ENCODE results near the gene ISG15.
"Not testable (repeated sequence)": the region's sequence is repeated elsewhere in the genome, so short reads cannot be mapped to it uniquely, and the experiment has no call there.

The ISG15 gene

GRCh38 chr1:995665-996633 is 17.3 kb upstream of the ISG15 start:
- no peak for DNase-seq

- no peak for DNase-seq
Measured at GRCh38 chr1:996851-997712, 16.2 kb upstream of the ISG15 start.

DNA sequence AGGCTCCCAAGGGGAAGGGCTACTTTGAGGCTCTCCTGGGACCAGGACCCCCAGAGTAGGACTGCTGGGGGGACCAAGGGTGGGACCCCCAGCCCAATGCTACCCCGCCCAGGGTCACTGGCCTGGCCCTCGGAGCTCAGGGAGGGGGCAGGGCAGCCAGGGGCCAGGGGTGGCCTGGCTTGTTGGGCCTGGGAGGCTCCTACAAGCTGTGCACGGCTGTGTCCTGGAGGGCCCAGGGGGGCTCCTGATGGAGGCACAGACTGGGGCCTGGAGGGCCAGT is 15.6 kb upstream of the ISG15 start:
- DNase-seq = no peak

DNA sequence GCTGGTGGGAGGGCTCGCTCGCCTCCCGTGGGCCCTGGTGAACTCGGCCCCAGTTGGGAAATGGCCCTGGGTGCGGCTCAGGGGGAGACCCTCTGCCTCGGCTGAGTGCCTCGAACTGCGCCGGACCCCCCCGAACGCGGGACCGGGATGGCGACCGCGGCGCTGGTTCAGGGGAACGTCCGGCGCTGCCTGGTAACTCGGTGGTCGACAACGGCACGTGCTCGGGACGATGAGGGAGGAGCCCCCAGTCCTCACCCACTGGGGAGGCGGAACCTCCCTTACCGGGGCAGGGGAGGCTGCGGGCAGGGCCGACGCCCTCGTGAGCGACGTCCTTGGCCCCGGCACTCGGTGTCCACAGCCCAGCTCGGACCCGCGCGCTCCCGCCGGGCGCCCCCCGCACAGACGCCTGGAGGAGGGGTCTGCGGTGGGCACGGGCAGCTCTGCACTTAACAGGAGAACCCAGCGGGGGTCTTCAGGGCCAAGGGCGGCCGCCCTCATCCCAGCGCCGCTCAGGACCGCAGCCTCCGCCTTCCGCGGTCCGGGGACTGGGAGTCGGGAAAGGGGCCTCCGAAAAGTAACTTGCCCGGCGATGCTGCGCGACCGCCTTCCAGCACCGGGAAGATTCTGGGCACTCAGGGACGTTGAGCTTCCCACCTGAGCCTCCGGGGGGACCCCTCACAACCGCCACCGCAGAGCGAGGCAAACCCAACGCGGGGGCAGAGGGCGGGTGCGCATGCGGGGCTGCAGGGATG is 15.1 kb upstream of the ISG15 start:
- no peak for DNase-seq

- no peak for DNase-seq
Measured at GRCh38 chr1:998745-998994, 14.6 kb upstream of the ISG15 start.

DNA sequence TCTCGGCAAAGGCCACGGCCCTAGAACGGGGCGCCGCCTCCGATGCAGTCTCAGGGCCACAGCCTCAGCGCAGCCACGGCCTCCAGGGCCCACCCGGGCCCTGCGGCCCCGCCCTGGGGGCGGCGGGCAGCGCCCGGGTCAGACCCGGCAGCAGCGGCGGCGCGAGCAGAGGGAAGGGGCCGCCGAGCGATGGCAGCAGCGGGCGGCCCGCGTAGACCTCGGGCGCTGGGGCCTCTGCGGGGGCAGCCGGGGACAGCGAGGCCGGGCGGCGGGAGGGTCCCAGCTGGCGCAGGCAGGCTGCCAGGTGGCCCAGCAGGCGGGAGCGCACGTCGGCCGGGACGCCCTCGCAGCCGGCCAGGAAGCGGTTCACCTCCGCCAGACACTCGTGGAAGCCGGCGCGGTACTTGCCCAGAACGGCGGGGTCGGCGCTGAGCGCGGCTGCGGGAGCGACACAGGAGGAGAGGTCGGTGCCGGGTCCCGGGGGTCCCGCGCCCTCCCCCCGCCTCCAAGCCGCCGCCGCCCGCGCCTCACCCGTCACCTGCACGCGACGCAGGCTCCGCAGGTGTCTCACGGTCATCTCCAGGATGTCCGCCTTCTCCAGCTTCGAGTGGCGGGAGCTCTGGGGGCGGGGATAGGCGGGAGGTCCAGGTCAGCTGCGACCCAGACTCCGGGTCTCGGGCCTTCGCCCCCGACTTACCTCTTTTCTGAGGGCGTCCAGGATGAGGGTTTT is 14.1 kb upstream of the ISG15 start:
- no peak for DNase-seq

GRCh38 chr1:999725-1000356 is 13.5 kb upstream of the ISG15 start, which contains the start of gene HES4:
Gene HES4, minus strand, starts transcription at chr1:1000097. Its CDS starts 124 bp downstream, at chr1:999973.
- DNase-seq = peak; percentile 74

DNA sequence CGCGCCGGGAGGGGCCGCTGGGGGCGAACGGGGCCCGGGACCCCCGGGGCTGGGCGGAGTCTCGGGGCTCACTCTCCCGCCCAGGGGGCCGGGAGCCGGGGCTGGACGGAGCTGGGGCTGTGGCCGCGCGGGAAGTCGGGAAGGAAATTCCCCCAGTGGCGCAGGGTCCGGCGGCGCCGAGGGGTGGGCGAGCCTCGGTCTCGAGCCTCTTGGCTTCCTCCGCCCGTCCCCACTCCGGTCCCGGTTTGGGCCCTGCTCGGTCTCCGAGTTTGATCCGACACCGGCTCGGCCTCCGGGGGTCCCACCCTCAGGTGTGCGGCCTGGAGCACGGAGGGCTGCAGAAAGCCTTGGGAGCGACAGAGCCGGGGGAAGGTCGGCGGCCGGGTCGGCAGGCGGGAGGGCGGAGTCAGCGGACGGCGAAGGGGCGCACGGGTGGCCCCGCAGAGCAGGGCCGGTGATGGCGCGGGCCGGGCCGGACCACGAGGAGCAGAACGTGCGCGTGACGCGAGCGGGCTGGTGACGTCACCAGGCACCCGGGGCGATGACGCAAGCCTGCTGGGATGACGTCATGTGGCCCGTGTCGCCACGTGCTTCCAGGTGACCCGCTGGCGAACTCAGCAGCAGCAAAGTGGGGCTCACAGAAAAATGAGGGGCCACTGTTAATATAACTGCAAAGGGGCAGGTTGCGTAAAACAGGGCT is 12.8 kb upstream of the ISG15 start:
- DNase-seq = peak; percentile 81

DNA sequence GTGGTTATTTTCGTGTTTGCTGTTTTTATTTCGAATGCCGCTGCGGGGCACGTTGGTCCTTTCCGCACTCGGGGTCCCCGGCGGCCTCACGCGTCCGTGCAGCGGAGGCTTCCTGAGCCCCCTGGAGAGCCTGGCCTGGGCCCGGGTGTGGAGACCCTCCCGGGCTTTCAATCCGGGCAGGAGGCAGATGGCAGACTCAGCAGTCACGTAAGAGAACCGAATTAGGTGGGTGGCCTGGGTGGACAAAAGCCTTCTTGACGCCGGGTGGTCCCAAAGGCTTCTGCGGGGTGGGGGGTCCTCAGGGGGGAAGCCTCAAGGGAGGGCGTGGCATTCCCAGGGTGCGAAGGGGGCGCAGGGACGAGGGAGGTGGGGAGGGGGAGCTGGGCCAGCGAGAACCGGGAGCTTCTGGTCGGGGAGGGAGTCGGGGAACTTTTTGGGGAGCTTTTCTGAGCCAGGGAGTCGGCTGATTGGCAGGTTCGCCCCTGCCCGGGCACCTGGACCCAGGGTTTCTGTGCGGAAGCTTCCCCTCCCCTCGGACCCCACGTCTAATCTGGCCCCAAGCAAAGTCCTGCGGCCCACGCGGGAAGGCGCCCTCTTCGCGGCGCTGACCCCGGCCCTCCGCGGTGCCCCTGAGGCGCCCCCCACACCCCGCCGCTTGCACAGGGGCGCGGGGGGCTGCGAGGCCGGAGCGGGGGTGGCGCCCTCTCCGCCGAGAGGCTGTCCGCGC is 12.1 kb upstream of the ISG15 start:
- no peak for DNase-seq

- DNase-seq = no peak
Measured at GRCh38 chr1:1003618-1004419, 9.5 kb upstream of the ISG15 start.

DNA sequence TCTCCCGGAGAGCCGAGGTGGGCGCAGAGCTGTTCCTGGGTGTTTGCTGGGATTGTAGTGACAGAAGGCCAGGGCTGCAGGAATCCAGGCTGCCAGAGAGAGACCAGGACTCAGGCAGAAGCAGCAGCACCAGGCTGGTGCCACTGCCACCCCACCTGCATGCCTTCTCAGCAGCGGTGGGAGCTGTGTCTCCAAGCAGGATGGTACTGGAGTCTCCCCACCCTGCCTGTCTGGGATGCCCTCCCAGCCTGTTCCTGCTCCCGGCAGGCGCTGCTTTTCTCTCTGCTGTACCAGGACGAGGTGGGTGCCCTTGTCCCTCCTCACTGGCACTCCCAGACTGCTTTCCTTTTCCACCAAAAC is 8.9 kb upstream of the ISG15 start:
- no peak for DNase-seq

DNA sequence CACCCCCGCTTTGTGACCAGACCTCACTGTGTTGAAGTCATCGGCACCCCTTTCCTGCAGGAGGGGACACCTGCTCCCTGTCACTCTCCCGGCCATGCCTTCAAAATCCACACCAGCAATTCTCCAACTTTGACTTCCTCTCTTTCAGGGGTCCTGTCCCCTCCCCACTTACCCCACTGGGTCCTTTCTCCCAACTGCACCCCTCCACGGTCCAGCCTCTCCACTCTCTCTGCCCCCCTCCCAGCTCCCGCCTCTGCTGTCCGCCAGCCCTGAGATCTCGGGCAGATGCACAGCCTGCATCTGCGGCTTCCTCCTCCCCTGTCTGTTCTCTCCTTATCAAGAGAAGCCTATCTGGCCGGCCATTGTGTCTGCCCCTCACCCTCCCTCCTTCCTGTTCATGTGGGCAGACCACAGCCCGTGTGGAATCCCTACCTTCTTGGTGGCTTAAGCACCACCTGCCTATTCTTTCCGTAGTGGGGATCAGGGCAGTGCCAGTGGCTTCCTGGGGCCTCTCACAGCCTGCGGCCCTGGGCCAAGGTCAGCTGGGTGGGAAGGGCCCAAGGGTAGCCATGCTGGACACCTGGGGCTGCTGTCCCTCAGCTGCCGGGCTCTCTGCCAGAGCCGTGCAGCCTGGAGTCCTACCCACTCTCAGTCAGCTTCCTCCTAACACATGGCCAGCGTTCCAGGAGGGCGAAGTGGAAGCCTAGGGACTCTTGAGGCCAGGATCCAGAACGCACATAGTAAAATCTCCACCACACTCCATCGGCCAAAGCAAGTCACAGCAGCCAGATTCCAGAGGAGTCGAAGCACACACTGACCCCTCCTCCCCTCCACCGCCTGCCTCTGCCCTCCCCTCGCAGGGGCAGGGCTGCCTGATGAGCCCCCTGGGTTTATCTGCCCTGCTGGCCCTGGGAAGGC is 8.3 kb upstream of the ISG15 start:
- DNase-seq = no peak

DNA sequence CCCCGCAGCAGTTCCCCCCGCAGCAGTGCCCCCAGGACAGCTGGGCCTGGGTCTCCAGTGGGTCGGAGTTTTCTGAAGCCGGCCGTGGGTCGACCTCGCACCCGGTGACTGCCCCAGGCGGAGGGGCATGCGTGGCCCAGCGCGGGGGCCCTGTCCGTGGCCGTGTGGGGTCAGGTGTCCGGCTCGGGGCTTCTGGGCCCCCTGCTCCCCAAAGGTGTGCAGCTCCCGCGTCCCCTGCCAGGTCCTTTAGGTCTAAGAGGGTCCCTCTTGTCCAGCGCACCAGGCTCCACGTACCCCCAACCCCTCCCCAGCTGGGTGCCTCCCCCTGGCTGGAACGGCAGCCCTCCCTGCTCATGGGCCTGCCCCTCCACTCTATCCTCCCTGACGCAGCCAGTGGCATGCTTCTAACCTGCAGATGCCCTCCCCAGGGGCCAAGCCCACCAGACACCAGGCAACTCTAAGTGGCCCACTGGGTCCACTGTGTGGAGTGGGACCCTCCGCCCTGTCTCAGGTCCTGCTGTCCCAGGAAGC is 7.5 kb upstream of the ISG15 start:
- DNase-seq = no peak

DNA sequence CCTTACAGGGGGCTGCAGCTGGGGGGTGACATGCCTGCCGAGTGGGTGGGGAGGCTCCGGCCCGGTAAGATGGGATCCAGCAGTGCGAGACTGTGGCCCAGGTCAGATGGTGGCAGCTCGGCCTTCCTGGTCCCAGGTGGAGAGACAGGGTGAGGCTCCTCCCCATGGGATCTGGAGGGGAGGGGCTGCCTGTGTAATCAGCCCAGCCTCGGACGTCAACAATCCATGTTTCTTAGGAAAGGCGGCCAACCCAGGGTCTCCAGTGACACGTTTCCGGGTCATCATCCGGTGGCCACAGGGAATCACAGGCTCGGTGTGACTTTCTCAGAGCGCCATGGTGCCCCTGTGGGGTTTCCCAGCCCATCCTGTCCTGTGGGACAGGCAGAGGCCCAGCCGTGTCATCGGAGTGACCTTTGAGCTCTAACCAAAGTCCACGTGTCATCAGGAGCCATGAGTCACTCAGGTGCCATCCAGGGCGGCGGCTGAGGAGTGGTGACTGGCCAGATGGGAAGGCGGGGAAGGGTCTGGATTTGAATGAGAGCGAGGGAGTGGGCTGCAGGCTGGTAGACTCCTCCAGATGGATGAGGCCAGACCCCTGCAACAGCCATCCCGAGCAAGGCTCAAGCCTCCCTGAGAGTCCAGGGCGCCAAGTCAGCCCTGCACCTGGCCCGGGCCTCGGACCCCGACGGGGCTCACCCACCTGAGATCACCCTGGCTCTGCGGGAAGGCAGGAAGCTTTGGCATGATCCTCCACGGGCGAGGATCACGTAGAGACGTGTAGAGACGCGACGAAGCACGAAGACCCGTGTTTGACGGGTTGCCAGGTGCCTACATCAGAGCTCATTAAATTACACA is 6.8 kb upstream of the ISG15 start:
- no peak for DNase-seq

DNA sequence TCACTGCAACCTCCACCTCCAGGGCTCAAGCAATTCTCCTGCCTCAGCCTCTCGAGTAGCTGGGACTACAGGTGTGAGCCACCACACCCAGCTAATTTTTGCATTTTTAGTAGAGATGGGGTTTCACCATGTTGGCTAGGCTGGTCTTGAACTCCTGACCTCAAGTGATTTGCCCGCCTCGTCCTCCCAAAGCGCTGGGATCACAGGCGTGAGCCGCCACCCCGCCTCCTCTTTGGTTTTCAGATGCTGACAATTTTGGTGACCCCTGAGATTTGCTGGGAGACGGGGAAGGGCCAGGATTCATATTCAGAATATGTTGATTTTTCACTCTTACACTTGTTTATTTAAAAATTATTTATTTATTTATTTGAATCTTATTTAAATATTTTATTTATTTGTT is 3.2 kb upstream of the ISG15 start:
- DNase-seq = not testable (repeated sequence)

- no peak for DNase-seq
Measured at GRCh38 chr1:1011396-1011949, 1.8 kb upstream of the ISG15 start.

DNA sequence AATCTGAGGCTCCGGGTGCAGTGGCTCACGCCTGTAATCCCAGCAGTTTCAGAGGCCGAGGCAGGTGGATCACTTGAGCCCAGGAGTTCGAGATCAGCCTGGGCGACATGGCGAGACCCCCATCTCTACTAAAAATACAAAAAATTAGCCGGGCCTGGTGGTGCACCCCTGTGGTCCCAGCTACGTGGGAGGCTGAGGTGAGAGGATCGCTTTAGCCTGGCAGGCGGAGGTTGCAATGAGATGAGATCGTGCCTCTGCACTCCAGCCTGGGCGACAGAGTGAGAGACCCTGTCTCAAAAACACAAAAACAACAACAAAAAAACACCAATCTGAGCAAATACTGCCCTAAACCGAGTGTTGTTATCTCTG is 577 bp upstream of the ISG15 start:
- not testable (repeated sequence) for DNase-seq

Data from stimulated activated CD8-positive, alpha-beta memory T cell treated with anti-CD3 and anti-CD28 coated beads, Interleukin-4, amount 100 ng/mL, for 48 hours (primary cell).